PC-9 (cell line): ENCODE measurements around the gene CIRBP. TPM values are rescaled to one million over a fixed set of nuclear protein-coding genes. Genes with fewer than 3 reads are reported as not detected.

Experiments used
- BruUV-seq: library from RNA; stranded (reverse); fragments of 400-500 nt; replicated peaks from 2 replicates; lab custom pipeline; 2021; lab: Mats Ljungman, UMichigan
- CTCF ChIA-PET: fragments of 300-600 bp; sonication (Branson Sonifier 250); formaldehyde crosslinking; loops from one replicate; lab custom pipeline; 2022; ENCODE audit warnings: antibody characterized with exemption; lab: Charles Lee
- POLR2A ChIA-PET: fragments of 300-600 bp; sonication (Branson Sonifier 250); formaldehyde crosslinking; loops from one replicate; lab custom pipeline; 2022; ENCODE audit warnings: antibody characterized with exemption; ENCODE audit not compliant: unreplicated experiment; lab: Charles Lee
- DNase-seq, 2 experiments: peaks; one replicate each; pipeline versions ENCODE4 v3.0.0 to v3.0.0-alpha.2; 2015 to 2022; ENCODE audit warnings: mixed read lengths in 1 of 2
- H2AFZ ChIP-seq: fragments of 200-600 bp; sonication (generic); 2 replicates; pipeline ENCODE4 v1.8.1; 2017; ENCODE audit warnings: antibody characterized with exemption
- H3F3A ChIP-seq: fragments of 200-600 bp; sonication (generic); 2 replicates; pipeline ENCODE4 v1.8.1; 2017; ENCODE audit warnings: antibody characterized with exemption, mild to moderate bottlenecking, low read depth; ENCODE audit not compliant: insufficient read depth
- H3K27ac ChIP-seq: fragments of 200-600 bp; sonication (generic); 2 replicates; pipeline ENCODE4 v1.6.1; 2016; ENCODE audit warnings: mixed run types
- H3K27me3 ChIP-seq: fragments of 200-600 bp; sonication (generic); 2 replicates; pipeline ENCODE4 v1.6.1; 2016; ENCODE audit warnings: low read depth, mixed run types; ENCODE audit not compliant: insufficient read depth
- H3K36me3 ChIP-seq: fragments of 200-600 bp; sonication (generic); 2 replicates; pipeline ENCODE4 v1.6.1; 2016; ENCODE audit warnings: low read depth, mixed run types
- H3K4me1 ChIP-seq: fragments of 200-600 bp; sonication (generic); replicated peaks from 2 replicates; pipeline ENCODE4 v1.6.1; 2016; ENCODE audit warnings: mixed run types; ENCODE audit not compliant: insufficient read depth
- H3K4me2 ChIP-seq: fragments of 200-600 bp; sonication (generic); 2 replicates; pipeline ENCODE4 v1.6.1; 2017; ENCODE audit warnings: mixed run types
- H3K4me3 ChIP-seq: fragments of 200-600 bp; sonication (generic); 2 replicates; pipeline ENCODE4 v1.6.1; 2016; ENCODE audit warnings: mixed run types
- H3K79me2 ChIP-seq: fragments of 200-600 bp; sonication (generic); 2 replicates; pipeline ENCODE4 v1.6.1; 2017; ENCODE audit warnings: low read depth, mixed run types
- H3K9me2 ChIP-seq: fragments of 200-600 bp; sonication (generic); 2 replicates; pipeline ENCODE4 v1.8.1; 2017; ENCODE audit warnings: mild to moderate bottlenecking; ENCODE audit not compliant: insufficient read depth
- H3K9me3 ChIP-seq: fragments of 200-600 bp; sonication (generic); 2 replicates; pipeline ENCODE4 v1.8.1; 2016; ENCODE audit warnings: low read depth; ENCODE audit not compliant: insufficient read depth
- H4K20me1 ChIP-seq: fragments of 200-600 bp; sonication (generic); 2 replicates; pipeline ENCODE4 v1.8.1; 2017; ENCODE audit not compliant: insufficient read depth
- CTCF ChIP-seq: fragments of 200-600 bp; sonication (generic); conservative IDR thresholded peaks from 2 replicates; pipeline ENCODE4 v1.6.1; 2017; ENCODE audit warnings: mixed run types, antibody characterized with exemption, mild to moderate bottlenecking, moderate library complexity
- EZH2 ChIP-seq: fragments of 200-600 bp; sonication (generic); IDR thresholded peaks from 2 replicates; pipeline ENCODE4 v1.8.0; 2017; ENCODE audit warnings: antibody characterized with exemption, low read depth
- intact Hi-C: fragments of 100-400 bp; cut with micrococcal nuclease; formaldehyde crosslinking; loops from one replicate; pipeline ENCODE4 v1.10.0; 2022; ENCODE audit not compliant: unreplicated experiment
- total RNA-seq: library from RNA; stranded (reverse); gene quantifications from 2 replicates; pipeline ENCODE4 v1.2.3, GENCODE V29; 2021

CIRBP gene
- total RNA-seq, 1 experiment from 2014 or later = 86.9 TPM

- H4K20me1 ChIP-seq = no peaks in the 10 kb centered on the region
- no TSS peak for BruUV-seq
- no peaks in the 10 kb centered on the region for H3K79me2 ChIP-seq
- intact Hi-C loops = no loop called here
- H3F3A ChIP-seq = peaks cover 2% of the 10 kb centered on the region; the same call in 1 of the 2 replicates
- peaks cover 7% of the 10 kb centered on the region for H3K4me1 ChIP-seq
- TF ChIP-seq CTCF (no peak), EZH2 (no peak)
- no peaks in the 10 kb centered on the region for H3K9me2 ChIP-seq
- DNase-seq = no peak
- H3K4me2 ChIP-seq = no peak overlapping the region
- H3K4me3 ChIP-seq = no peak overlapping the region
- H3K27ac ChIP-seq = no peak overlapping the region
- H3K9me3 ChIP-seq = no peaks in the 10 kb centered on the region
- CTCF ChIA-PET = interaction anchor here (0.6 kb wide), 1 partner anchor 1732 kb away, joined by 8 read pairs; no protein-coding TSS in a partner anchor
- no peaks in the 10 kb centered on the region for H3K27me3 ChIP-seq
- POLR2A ChIA-PET = no interaction called here
- no peaks in the 10 kb centered on the region for H3K36me3 ChIP-seq
- no peak overlapping the region for H2AFZ ChIP-seq
Measured at GRCh38 chr19:1307755-1308303, 38.7 kb downstream of the CIRBP start.

GRCh38 chr19:1308718-1309117, 39.6 kb downstream of the CIRBP start:
- Histone ChIP-seq H2AFZ (no peak overlapping the region), H3K27me3 (no peaks in the 10 kb centered on the region), H3F3A (peaks cover 2% of the 10 kb centered on the region; the same call in 1 of the 2 replicates), H4K20me1 (no peaks in the 10 kb centered on the region), H3K27ac (no peak overlapping the region), H3K9me3 (no peaks in the 10 kb centered on the region), H3K4me1 (peaks cover 14% of the 10 kb centered on the region), H3K4me3 (no peak overlapping the region), H3K9me2 (no peaks in the 10 kb centered on the region), H3K36me3 (no peaks in the 10 kb centered on the region), H3K79me2 (no peaks in the 10 kb centered on the region), H3K4me2 (no peak overlapping the region)
- intact Hi-C loops = no loop called here
- ChIA-PET POLR2A (interaction anchor here (0.6 kb wide), 2 partner anchors 147 to 847 kb away, joined by 3 to 12 read pairs; no protein-coding TSS in a partner anchor), CTCF (no interaction called here)
- TF ChIP-seq EZH2 (no peak), CTCF (no peak)
- BruUV-seq = no TSS peak
- no peak for DNase-seq

GRCh38 chr19:1309977-1310852, 41.1 kb downstream of the CIRBP start:
- H3K79me2 ChIP-seq = no peaks in the 10 kb centered on the region
- H3K27me3 ChIP-seq = no peaks in the 10 kb centered on the region
- no peak overlapping the region for H3K27ac ChIP-seq
- H3K4me3 ChIP-seq = no peak overlapping the region
- H3F3A ChIP-seq = 0 out of 2 replicates have a peak, but pooled peaks cover 2% of the 10 kb centered on the region
- H3K36me3 ChIP-seq = no peaks in the 10 kb centered on the region
- ChIA-PET POLR2A (no interaction called here), CTCF (no interaction called here)
- TF ChIP-seq CTCF (no peak), EZH2 (no peak)
- no peaks in the 10 kb centered on the region for H3K9me3 ChIP-seq
- intact Hi-C loops = no loop called here
- BruUV-seq = no TSS peak
- DNase-seq = no peak
- no peaks in the 10 kb centered on the region for H4K20me1 ChIP-seq
- H3K9me2 ChIP-seq = no peaks in the 10 kb centered on the region
- H3K4me1 ChIP-seq = peaks cover 9% of the 10 kb centered on the region
- H2AFZ ChIP-seq = no peak overlapping the region
- no peak overlapping the region for H3K4me2 ChIP-seq
